Measurements from ENCODE around the gene DACH1. TPM values are rescaled to one million over a fixed set of nuclear protein-coding genes. Genes with fewer than 3 reads are reported as not detected.
"Not testable (repeated sequence)": the region's sequence is repeated elsewhere in the genome, so short reads cannot be mapped to it uniquely, and the experiment has no call there.

The DACH1 gene
- total RNA-seq, 2 experiments from 2014 or later = not detected

GRCh38 chr13:71906448-71906847, 39.4 kb upstream of the DACH1 start:
- TF ChIP-seq, protein P1, sequence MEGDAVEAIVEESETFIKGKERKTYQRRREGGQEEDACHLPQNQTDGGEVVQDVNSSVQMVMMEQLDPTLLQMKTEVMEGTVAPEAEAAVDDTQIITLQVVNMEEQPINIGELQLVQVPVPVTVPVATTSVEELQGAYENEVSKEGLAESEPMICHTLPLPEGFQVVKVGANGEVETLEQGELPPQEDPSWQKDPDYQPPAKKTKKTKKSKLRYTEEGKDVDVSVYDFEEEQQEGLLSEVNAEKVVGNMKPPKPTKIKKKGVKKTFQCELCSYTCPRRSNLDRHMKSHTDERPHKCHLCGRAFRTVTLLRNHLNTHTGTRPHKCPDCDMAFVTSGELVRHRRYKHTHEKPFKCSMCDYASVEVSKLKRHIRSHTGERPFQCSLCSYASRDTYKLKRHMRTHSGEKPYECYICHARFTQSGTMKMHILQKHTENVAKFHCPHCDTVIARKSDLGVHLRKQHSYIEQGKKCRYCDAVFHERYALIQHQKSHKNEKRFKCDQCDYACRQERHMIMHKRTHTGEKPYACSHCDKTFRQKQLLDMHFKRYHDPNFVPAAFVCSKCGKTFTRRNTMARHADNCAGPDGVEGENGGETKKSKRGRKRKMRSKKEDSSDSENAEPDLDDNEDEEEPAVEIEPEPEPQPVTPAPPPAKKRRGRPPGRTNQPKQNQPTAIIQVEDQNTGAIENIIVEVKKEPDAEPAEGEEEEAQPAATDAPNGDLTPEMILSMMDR (conservative IDR thresholded peaks at IDR 0.05; ENCODE audit: low read length) = no peak
- Histone ChIP-seq H3K4me2 (ENCODE audit: low read length) (no peak overlapping the region), H4K20me1 (ENCODE audit: insufficient read depth, low read length) (no peaks in the 10 kb centered on the region), H3K4me3 (ENCODE audit: low read depth, low read length, poor library complexity, severe bottlenecking) (no peak overlapping the region), H2AFZ (ENCODE audit: low read length) (no peak overlapping the region), H3K4me1 (ENCODE audit: insufficient read depth, low read length, poor library complexity, severe bottlenecking) (no peaks in the 10 kb centered on the region), H3K79me2 (ENCODE audit: insufficient read depth, low read depth, low read length) (no peaks in the 10 kb centered on the region), H3K27ac (ENCODE audit: low read depth, low read length, poor library complexity, severe bottlenecking) (no peak overlapping the region), H3K36me3 (ENCODE audit: insufficient read depth, low read length) (no peaks in the 10 kb centered on the region), H3K9me3 (ENCODE audit: low read length) (no peaks in the 10 kb centered on the region), H3K9me2 (ENCODE audit: insufficient read depth, low read length) (no peaks in the 10 kb centered on the region)
- ChIA-PET POLR2A (interaction anchor here (1.1 kb wide), 1 partner anchor 17 kb away, joined by 6 read pairs; no protein-coding TSS in a partner anchor), CTCF (ENCODE audit: unreplicated experiment) (no interaction called here)
- intact Hi-C loops (cut with micrococcal nuclease; ENCODE audit: unreplicated experiment) = no loop called here
- no peak for DNase-seq (ENCODE audit: low spot score)
- no TSS peak for BruUV-seq (replicated peaks)

- ChIA-PET CTCF (ENCODE audit: unreplicated experiment) (no interaction called here), POLR2A (no interaction called here)
- intact Hi-C loops (cut with micrococcal nuclease; ENCODE audit: unreplicated experiment) = no loop called here
- no peak overlapping the region for H2AFZ ChIP-seq (ENCODE audit: low read length)
- H3K36me3 ChIP-seq (ENCODE audit: insufficient read depth, low read length) = no peaks in the 10 kb centered on the region
- no peak overlapping the region for H3K4me2 ChIP-seq (ENCODE audit: low read length)
- TF ChIP-seq, protein P1 (conservative IDR thresholded peaks at IDR 0.05; ENCODE audit: low read length) = no peak
- TF ChIP-seq EZH2phosphoT487 (IDR thresholded peaks at IDR 0.05; ENCODE audit: borderline replicate concordance, low read depth, low read length) = no peak
- H3K27ac ChIP-seq (ENCODE audit: low read depth, low read length, poor library complexity, severe bottlenecking) = no peak overlapping the region
- no peaks in the 10 kb centered on the region for H3K4me1 ChIP-seq (ENCODE audit: insufficient read depth, low read length, poor library complexity, severe bottlenecking)
- H3K9me3 ChIP-seq (ENCODE audit: low read length) = no peaks in the 10 kb centered on the region
- DNase-seq (ENCODE audit: low spot score) = no peak
- no TSS peak for BruUV-seq (replicated peaks)
- no peak overlapping the region for H3K4me3 ChIP-seq (ENCODE audit: low read depth, low read length, poor library complexity, severe bottlenecking)
- H3K79me2 ChIP-seq (ENCODE audit: insufficient read depth, low read depth, low read length) = no peaks in the 10 kb centered on the region
- no peaks in the 10 kb centered on the region for H3K9me2 ChIP-seq (ENCODE audit: insufficient read depth, low read length)
- H4K20me1 ChIP-seq (ENCODE audit: insufficient read depth, low read length) = no peaks in the 10 kb centered on the region
These were observed 35.7 kb upstream of the DACH1 start for GRCh38 chr13:71902676-71903075.

- H3K27ac ChIP-seq (ENCODE audit: low read depth, low read length, poor library complexity, severe bottlenecking); POLR2A ChIA-PET; H2AFZ ChIP-seq (ENCODE audit: low read length); H4K20me1 ChIP-seq (ENCODE audit: insufficient read depth, low read length); H3K9me2 ChIP-seq (ENCODE audit: insufficient read depth, low read length); H3K9me3 ChIP-seq (ENCODE audit: low read length); CTCF ChIA-PET (ENCODE audit: unreplicated experiment); DNase-seq (ENCODE audit: low spot score); H3K4me1 ChIP-seq (ENCODE audit: insufficient read depth, low read length, poor library complexity, severe bottlenecking); BruUV-seq (replicated peaks); H3K4me2 ChIP-seq (ENCODE audit: low read length); intact Hi-C loops (cut with micrococcal nuclease; ENCODE audit: unreplicated experiment); H3K36me3 ChIP-seq (ENCODE audit: insufficient read depth, low read length); H3K79me2 ChIP-seq (ENCODE audit: insufficient read depth, low read depth, low read length); H3K4me3 ChIP-seq (ENCODE audit: low read depth, low read length, poor library complexity, severe bottlenecking): not testable (repeated sequence)
These were observed 26.5 kb upstream of the DACH1 start for GRCh38 chr13:71893506-71893905.

Measured in OCI-LY7 (cell line).